ENCODE results near the gene NMT1. TPM values are rescaled to one million over a fixed set of nuclear protein-coding genes. Genes with fewer than 3 reads are reported as not detected.

Gene NMT1
- 151 and 733 TPM in 2 replicates for total RNA-seq (2014; rRNA removed; shearing (Covaris generic))

DNA sequence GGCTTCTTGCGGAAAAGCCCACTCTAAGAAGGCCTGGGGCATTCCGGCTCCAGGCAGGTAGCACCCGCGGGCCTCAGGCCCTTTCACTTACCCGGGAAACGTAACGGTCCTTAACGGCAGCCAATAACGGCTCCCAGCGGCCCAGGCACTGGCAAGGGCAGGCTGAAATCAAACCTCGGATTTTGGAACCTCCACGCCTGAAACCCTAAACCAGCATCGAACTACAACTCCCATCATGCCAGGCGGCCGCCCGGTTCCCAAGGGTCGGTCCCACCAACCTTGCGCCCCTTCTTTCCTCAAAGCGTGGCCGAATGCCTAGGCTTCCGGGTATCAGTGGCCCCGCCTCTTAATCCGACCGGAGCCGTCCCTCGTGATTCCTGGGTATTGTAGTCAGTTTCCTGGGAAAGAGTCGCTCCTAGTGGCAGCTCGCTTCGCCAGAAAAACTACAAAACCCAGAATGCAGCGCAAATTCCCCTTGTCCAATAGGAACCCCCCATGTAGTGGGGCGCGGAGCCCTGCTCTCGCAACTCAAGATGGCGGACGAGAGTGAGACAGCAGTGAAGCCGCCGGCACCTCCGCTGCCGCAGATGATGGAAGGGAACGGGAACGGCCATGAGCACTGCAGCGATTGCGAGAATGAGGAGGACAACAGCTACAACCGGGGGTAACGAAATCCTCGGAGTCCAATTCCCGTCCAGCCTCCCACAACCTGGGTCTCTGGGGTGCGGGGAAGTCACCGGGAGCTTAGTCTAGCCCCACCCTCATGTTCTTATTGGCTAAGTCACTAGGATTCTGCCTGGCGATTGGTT is at the start of gene NMT1:
TSS of gene NMT1 (plus strand) at position 521 of the 809 bp plus-strand sequence. CDS start at position 534, 13 bp downstream.
- DNase-seq (ENCODE audit: low spot score), result peak; percentile 100

DNA sequence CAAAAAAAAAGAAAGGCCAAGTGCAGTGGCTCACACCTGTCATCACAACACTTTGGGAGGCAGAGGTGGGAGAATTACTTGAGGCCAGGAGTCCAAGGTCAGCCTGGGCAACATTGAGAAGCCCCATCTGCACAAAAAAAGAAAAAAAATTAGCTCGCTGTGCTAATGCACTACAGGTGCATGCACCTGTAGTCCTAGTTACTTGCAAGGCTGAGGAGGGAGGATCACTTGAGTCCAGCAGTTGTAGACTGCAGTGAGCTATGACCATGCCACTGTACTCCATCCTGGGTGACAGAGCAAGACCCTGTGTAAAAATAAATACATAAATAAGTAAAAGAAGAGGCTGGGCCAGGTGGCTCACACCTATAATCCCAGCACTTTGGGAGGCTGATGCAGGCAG is 49.4 kb upstream of the NMT1 start:
- DNase-seq (ENCODE audit: low spot score), result no peak

DNA sequence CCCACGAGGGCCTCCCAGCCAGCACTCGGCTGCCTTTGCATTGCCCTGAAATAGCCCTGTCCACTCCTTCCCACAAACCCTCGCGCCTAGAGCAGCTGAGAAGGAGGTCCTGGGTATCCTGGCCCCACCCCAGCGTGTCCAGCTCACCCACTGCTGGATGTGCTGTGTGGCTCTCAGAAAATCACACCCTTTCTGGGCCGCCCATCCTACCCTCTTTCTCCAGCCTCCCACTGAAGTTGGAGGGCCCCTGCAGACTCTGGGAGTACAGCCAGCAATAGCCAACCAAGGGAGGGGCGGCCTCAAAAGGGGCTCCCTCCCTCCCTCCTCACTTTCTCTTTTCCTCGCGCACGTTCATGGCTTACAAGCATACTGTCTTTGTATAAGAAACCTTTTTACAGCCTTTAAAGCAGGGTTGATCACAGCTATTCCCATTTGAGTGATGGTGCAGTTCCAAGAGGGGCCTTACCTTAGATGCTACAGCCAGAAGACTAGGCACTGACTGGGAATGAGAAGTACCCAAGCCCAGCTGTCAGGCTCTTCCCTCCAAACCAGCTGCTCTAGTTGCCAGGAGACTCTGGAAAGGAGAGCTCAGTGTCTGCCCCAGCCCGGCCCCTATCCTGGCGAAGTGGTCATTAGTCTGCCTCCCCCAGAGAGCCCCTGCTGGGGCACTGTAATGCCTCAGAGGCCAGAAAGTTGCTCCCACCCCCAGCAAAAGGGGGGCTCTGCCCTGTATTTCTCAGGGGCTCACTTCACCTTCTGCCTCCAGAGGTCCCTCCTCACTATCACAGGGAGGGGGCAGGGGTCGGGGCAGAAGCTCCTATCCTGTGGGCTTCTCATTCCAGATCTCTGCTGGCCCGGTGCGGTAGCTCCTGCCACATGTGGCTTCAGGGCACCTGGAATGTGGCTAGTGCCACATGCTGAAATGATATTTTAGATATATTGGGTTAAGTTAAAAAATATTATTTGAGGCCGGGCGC is 47.8 kb upstream of the NMT1 start:
- DNase-seq (ENCODE audit: low spot score), result no peak

GRCh38 chr17:45016237-45016636 is 44.9 kb upstream of the NMT1 start:
- DNase-seq (ENCODE audit: low spot score), result no peak

DNA sequence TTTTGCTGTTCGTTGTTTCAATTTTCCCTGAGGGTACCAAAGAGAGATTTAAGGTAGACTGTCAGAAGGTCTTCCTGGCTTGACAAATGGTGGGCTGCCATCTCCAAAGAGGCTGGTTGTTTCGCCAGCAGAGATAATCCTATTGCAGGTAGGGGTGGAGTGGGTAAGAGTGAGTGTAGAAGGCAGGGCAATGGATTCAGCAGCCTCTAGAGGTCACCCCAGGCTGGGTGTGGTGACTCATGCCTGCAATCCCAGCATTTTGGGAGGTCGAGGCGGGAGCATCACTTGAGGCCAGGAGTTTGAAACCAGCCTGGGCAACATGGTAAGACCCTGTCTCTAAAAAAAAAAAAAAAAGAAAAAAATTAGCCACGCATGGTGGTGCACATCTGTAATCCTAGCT is 44.3 kb upstream of the NMT1 start:
- DNase-seq (ENCODE audit: low spot score), result peak; percentile 45

- no peak for DNase-seq (ENCODE audit: low spot score)
These were observed 42.6 kb upstream of the NMT1 start for GRCh38 chr17:45018514-45018847.

GRCh38 chr17:45018848-45019711 is 42.0 kb upstream of the NMT1 start:
- peak; percentile 22 for DNase-seq (ENCODE audit: low spot score)

DNA sequence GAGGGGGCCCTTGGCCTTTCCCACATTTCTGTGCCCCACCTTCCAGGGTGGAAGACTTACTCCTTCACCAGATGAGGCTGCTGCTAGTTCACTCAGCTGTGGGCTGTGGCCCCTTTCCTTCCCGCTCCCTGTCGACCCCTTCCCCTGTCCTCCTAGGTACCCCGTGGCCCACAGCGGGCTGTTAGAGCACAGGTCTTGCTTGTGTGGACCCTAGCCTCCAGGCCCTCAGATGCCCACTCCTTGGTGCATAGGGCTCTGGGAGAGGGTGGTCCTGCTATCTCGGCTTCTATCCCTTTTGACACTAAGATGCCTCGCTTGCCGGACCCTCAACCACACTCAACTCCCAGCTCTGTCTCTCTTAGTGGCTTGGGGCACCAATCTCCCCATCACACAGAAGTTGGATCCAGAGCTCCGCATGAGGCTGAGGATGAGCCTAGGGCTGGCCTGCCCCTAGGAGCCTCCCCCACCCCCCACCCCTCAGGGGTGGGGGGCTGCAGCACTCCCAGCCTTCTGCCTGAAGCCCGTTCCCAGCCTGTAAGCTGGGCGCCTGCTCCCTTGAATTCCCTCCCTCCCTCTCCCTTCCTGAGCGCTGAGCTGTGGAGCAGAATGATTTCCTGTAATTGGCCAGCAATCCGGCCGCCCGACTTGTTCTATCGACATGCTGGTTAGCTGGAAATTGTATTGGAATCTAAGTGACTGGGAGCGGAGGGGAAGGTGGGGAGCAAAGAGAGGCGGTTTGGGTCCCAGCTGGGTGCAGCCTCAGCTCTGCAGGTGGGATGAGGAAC is 40.6 kb upstream of the NMT1 start:
- DNase-seq (ENCODE audit: low spot score), result no peak

- DNase-seq (ENCODE audit: low spot score), result peak; percentile 37
These were observed 39.4 kb upstream of the NMT1 start for GRCh38 chr17:45021607-45022287.

- peak; percentile 22 for DNase-seq (ENCODE audit: low spot score)
These were observed 38.8 kb upstream of the NMT1 start for GRCh38 chr17:45022288-45022648.

DNA sequence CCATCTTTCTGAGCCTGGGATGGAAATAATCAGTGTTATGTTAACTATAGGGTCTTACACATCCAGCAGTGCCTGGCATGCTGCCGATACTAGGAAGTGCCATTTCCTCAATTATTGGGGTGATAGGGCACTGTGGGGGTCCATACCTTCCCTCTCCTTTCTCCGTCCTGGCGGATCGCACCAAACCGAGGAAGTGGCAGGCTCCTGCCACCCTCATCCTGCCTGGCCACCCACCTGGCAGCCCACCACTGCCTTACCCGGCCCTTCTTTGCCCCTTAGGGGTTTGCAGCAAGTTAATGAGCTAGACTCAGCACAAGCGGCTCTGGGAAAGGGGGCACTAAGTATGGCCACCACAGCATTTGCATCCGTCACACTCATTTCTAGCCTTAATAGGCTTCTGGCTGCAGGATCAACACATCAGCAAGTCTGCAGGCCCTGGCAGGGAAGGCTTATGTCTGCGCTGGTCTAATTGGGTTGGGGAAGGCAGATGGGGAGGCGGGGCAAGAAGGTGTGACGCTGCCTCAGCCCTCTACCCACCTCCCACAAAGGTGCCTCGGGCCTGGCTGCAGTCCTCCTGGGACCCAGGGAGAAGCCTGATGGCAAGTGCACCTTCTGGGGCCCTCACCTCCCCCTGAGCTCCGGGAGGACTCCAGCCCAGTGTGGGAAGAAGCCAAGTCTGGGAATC is 38.3 kb upstream of the NMT1 start:
- no peak for DNase-seq (ENCODE audit: low spot score)

- DNase-seq (ENCODE audit: low spot score), result no peak
These were observed 32.0 kb upstream of the NMT1 start for GRCh38 chr17:45029096-45029495.

DNA sequence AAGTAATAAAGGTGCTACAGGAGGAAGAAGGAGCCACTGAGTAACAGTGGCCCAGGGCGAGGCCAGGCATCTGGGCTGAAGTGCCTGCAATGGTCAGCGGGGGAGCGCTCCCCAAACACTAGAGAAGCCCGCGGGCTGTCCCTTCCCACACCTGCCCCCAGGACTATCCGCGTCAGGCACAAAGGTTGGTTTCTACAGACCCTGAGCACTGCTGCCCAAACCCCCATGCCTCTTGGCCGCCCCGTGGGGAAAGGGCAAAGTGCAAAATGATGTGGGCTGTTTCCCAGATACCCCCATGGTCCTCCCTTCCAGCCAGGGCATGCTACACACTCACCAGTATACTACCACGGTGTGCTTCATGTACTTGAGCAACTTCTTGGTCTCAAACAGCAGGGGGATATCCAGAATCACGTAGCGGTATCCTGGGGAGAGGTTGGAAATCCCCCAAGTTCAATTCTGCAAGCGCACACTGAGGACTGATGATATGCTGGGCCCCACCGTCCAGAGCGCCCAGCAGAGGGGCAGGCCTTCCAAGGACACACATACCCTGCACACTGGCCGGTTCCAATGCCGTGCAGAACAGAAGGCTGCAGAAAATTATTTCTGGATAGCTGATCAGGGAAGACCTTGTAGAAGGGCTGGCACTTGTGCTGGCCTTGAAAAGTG is 31.2 kb upstream of the NMT1 start:
- no peak for DNase-seq (ENCODE audit: low spot score)

- no peak for DNase-seq (ENCODE audit: low spot score)
These were observed 30.4 kb upstream of the NMT1 start for GRCh38 chr17:45030733-45031132.

- DNase-seq (ENCODE audit: low spot score), result no peak
These were observed 29.6 kb upstream of the NMT1 start for GRCh38 chr17:45031231-45032173.

DNA sequence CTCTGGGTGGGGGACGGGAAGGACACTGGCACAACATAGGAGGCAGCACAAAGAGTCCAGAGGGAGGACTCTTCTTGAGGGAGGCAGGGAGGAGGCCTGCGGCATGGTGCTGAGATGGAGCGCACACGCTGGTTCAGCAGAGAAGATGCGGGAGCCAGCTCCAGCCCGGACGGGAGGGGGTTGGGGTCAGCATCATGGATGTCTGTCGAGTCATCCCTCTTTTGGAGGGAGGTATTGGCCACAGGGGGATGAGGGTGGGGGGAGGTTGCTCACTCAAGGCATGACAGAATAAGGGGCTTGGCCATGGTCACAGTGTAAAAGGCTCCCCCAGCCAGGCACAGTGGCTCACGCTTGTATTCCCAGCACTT is 29.0 kb upstream of the NMT1 start:
- DNase-seq (ENCODE audit: low spot score), result no peak

GRCh38 chr17:45034599-45034998 is 26.5 kb upstream of the NMT1 start:
- DNase-seq (ENCODE audit: low spot score), result no peak

GRCh38 chr17:45035848-45036247 is 25.3 kb upstream of the NMT1 start:
- DNase-seq (ENCODE audit: low spot score), result no peak

Measured in A172 (cell line).